ENCODE data around the gene IL15. TPM values are rescaled to one million over a fixed set of nuclear protein-coding genes. Genes with fewer than 3 reads are reported as not detected.
"Not testable (repeated sequence)": the region's sequence is repeated elsewhere in the genome, so short reads cannot be mapped to it uniquely, and the experiment has no call there.

IL15 gene
- polyA plus RNA-seq, 3 donors, result 0.61 to 8.7 (median 4.3) TPM

GRCh38 chr4:141686146-141686775 lies 49.9 kb downstream of the IL15 start:
- H3K27ac ChIP-seq (ENCODE audit: low read depth, low read length), result no peak overlapping the region
- 68 to 82% (median 69%) methylated on average over 8 of the region's 8 CpGs for WGBS, 3 donors

- H3K27ac ChIP-seq (ENCODE audit: low read depth, low read length), result no peak overlapping the region
These were observed 50.5 kb downstream of the IL15 start for GRCh38 chr4:141686879-141687278.

- WGBS, 3 donors, result 94 to 97% (median 96%) methylated on average over 26 to 29 of the region's 29 CpGs
- H3K27ac ChIP-seq (ENCODE audit: low read depth, low read length), result not testable (repeated sequence)
These were observed 53.4 kb downstream of the IL15 start for GRCh38 chr4:141689726-141690296.

GRCh38 chr4:141691247-141691646 lies 54.9 kb downstream of the IL15 start:
- not testable (repeated sequence) for H3K27ac ChIP-seq (ENCODE audit: low read depth, low read length)
- WGBS, 3 donors, result 83 to 95% (median 87%) methylated on average over 1 of the region's 1 CpG

- WGBS, 3 donors, result 76 to 84% (median 80%) methylated on average over 2 of the region's 2 CpGs
- H3K27ac ChIP-seq (ENCODE audit: low read depth, low read length), result no peak overlapping the region
These were observed 55.7 kb downstream of the IL15 start for GRCh38 chr4:141692081-141692480.

GRCh38 chr4:141697116-141697515 lies 60.7 kb downstream of the IL15 start:
- 87 to 97% (median 95%) methylated on average over 2 of the region's 2 CpGs for WGBS, 3 donors
- H3K27ac ChIP-seq (ENCODE audit: low read depth, low read length), result no peak overlapping the region

GRCh38 chr4:141702472-141703182 lies 66.2 kb downstream of the IL15 start:
- H3K27ac ChIP-seq (ENCODE audit: low read depth, low read length), result no peak overlapping the region
- whole genome bisulfite sequencing, 3 donors, result 89 to 98% (median 94%) methylated on average over 3 of the region's 3 CpGs

GRCh38 chr4:141703497-141703896 lies 67.1 kb downstream of the IL15 start:
- H3K27ac ChIP-seq (ENCODE audit: low read depth, low read length), result no peak overlapping the region
- WGBS, 3 donors, result 86 to 92% (median 90%) methylated on average over 2 of the region's 2 CpGs

- no peak overlapping the region for H3K27ac ChIP-seq (ENCODE audit: low read depth, low read length)
- 90 to 91% (median 91%) methylated on average over 2 of the region's 2 CpGs for WGBS, 3 donors
These were observed 68.8 kb downstream of the IL15 start for GRCh38 chr4:141705048-141705746.

GRCh38 chr4:141705747-141706377 lies 69.5 kb downstream of the IL15 start:
- H3K27ac ChIP-seq (ENCODE audit: low read depth, low read length), result no peak overlapping the region
- 44 to 63% (median 59%) methylated on average over 1 of the region's 1 CpG for WGBS, 3 donors

GRCh38 chr4:141706445-141706844 lies 70.1 kb downstream of the IL15 start:
- H3K27ac ChIP-seq (ENCODE audit: low read depth, low read length), result no peak overlapping the region

GRCh38 chr4:141711211-141711610 lies 74.8 kb downstream of the IL15 start:
- no peak overlapping the region for H3K27ac ChIP-seq (ENCODE audit: low read depth, low read length)
- WGBS, 3 donors, result 47 to 59% (median 54%) methylated on average over 1 of the region's 1 CpG

More at GRCh38 chr4:141706445-141706844, 70.1 kb downstream of the IL15 start:
- 82 to 86% (median 83%) methylated on average over 3 of the region's 3 CpGs for WGBS, 3 donors

GRCh38 chr4:141713185-141713584 lies 76.8 kb downstream of the IL15 start:
- no peak overlapping the region for H3K27ac ChIP-seq (ENCODE audit: low read depth, low read length)
- 77 to 88% (median 86%) methylated on average over 4 of the region's 4 CpGs for WGBS, 3 donors

- 82 to 90% (median 89%) methylated on average over 3 of the region's 3 CpGs for WGBS, 3 donors
- no peak overlapping the region for H3K27ac ChIP-seq (ENCODE audit: low read depth, low read length)
These were observed 77.5 kb downstream of the IL15 start for GRCh38 chr4:141713771-141714445.

GRCh38 chr4:141719585-141719984 lies 83.2 kb downstream of the IL15 start:
- 76 to 88% (median 79%) methylated on average over 1 of the region's 1 CpG for WGBS, 3 donors
- no peak overlapping the region for H3K27ac ChIP-seq (ENCODE audit: low read depth, low read length)

- no peak overlapping the region for H3K27ac ChIP-seq (ENCODE audit: low read depth, low read length)
These were observed 84.8 kb downstream of the IL15 start for GRCh38 chr4:141721174-141721573.

- no peak overlapping the region for H3K27ac ChIP-seq (ENCODE audit: low read depth, low read length)
These were observed 88.3 kb downstream of the IL15 start for GRCh38 chr4:141724646-141725045.

- H3K27ac ChIP-seq (ENCODE audit: low read depth, low read length), result no peak overlapping the region
These were observed 91.0 kb downstream of the IL15 start for GRCh38 chr4:141727420-141727819.

GRCh38 chr4:141730805-141731204 lies 94.4 kb downstream of the IL15 start:
- H3K27ac ChIP-seq (ENCODE audit: low read depth, low read length), result no peak overlapping the region
